ENCODE measurements around the gene BCL6.

BCL6 gene

DNA sequence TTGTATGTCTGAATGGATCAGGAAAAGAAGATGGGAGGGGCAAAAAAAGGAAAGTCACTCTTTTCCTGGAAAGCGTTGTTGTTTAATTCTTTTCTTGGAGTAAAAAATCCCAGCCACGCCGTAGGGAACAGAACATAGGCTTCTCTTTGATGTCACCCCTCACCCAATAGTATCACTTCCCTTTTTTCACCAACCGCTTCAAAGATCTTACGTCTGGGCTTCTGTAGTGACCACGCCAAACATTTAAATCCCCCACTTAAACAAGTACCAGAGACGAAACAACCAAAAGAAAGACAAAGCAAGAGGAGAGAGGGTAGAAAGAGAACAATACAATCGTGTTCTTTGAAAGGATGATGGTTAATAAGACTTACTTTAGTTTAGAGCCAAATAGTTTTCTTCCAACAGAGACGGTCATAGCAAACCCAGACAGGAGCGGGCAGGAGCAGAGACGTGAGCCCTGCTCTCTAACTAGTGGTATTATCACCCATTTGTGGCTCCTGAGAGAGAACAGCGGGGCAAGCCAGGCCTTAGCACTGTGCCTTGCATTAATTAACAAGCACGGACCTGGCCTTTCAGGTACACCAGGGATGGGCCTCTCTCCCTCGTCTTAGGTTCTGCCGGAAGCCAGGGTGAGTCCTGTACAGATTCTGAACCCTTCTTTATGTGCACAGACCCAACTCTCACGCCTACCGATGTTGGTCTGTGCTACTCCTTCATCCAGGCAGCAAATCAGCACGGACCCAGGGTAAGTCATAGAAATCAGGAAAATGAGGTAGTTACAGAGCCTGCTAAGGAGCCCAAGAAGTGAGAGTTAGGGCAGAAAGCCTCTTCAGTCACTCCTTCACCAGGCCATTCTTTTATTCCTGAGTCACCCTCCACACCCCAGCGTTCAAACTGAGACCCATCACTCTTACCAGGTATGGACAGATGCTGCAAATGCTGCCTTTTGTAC lies 28.2 kb upstream of the BCL6 start:
- TF ChIP-seq, protein P1, sequence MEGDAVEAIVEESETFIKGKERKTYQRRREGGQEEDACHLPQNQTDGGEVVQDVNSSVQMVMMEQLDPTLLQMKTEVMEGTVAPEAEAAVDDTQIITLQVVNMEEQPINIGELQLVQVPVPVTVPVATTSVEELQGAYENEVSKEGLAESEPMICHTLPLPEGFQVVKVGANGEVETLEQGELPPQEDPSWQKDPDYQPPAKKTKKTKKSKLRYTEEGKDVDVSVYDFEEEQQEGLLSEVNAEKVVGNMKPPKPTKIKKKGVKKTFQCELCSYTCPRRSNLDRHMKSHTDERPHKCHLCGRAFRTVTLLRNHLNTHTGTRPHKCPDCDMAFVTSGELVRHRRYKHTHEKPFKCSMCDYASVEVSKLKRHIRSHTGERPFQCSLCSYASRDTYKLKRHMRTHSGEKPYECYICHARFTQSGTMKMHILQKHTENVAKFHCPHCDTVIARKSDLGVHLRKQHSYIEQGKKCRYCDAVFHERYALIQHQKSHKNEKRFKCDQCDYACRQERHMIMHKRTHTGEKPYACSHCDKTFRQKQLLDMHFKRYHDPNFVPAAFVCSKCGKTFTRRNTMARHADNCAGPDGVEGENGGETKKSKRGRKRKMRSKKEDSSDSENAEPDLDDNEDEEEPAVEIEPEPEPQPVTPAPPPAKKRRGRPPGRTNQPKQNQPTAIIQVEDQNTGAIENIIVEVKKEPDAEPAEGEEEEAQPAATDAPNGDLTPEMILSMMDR (IDR thresholded peaks at IDR 0.05; ENCODE audit: borderline replicate concordance, insufficient read depth, low read depth, low read length), result no peak
- no peak overlapping the region for H3K4me3 ChIP-seq (ENCODE audit: low read depth, low read length)

DNA sequence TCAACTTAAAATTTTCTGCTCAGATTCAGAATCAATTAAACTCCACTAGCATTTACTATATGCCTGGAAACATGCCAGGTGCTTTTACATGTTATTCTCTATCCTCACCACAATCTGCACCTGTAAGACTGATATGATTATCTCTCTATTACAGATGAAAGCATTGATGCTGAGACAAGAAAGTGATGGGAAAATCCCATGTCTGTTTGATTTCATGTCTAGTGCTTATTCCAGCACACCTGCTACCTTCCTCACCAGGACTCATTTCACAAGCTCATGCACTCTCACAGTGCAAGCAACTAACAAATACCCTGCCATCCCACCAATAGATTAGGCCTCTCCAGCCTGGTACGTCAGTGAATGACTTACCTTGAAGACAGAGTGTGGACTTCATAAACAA lies 25.0 kb upstream of the BCL6 start:
- no peak overlapping the region for H3K4me3 ChIP-seq (ENCODE audit: low read depth, low read length)
- TF ChIP-seq, protein P1 (IDR thresholded peaks at IDR 0.05; ENCODE audit: borderline replicate concordance, insufficient read depth, low read depth, low read length), result no peak

DNA sequence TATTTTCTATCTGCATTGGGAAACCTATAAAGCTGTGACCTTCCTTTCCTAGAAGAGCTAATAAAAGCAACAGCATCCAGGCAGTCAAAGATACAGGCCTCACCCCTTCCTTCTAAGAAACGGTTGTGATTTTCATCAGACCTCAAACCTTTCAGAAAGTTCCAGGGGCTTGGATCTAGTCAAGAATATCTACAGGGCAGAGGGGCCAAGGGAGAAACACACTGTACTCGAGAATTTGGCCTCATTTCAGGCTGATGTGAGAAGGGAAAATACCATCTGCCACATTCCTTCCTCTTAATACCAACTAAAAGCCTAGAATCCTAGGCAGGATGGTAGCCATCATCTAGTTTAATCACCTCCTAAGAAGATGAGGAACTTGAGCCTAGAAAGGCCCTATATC lies 24.5 kb upstream of the BCL6 start:
- TF ChIP-seq, protein P1 (IDR thresholded peaks at IDR 0.05; ENCODE audit: borderline replicate concordance, insufficient read depth, low read depth, low read length), result no peak
- H3K4me3 ChIP-seq (ENCODE audit: low read depth, low read length), result no peak overlapping the region

DNA sequence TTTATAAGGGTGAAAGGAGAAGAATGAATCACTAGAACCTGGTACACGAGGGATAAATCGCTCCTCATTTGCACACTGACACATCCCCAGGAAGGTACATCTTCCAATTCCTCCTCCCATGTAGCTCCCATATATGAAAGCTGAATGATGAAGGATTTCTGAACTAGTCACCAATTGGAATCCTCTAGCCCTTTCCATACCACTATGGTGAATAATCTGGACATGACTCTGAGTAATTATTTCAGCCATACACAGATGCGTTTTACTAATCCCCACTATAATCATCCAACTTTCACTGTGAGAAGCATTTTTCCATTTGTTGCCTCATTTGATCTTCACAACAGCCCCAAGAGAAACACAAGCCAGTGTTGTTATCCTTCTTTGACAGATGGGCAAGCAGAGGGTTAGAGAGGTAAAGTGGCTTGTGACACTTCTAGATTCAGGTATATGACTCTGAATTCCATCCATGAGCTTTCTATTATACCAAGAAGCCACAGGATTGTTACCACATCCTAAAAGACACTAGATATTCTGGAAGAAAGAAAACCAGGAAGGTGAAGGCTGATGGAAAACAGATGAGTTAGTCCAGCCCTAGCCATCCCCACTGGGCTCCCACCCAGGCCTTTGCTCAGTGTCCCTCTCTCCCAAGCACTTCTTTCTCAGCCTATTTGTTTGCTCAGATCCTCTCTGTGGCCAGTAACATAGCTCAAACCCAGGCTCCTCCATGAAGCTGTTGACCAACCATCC lies 22.2 kb upstream of the BCL6 start:
- TF ChIP-seq, protein P1 (IDR thresholded peaks at IDR 0.05; ENCODE audit: borderline replicate concordance, insufficient read depth, low read depth, low read length), result no peak
- H3K4me3 ChIP-seq (ENCODE audit: low read depth, low read length), result no peak overlapping the region

GRCh38 chr3:187765342-187765741 lies 20.1 kb upstream of the BCL6 start:
- TF ChIP-seq, protein P1 (IDR thresholded peaks at IDR 0.05; ENCODE audit: borderline replicate concordance, insufficient read depth, low read depth, low read length), result no peak
- H3K4me3 ChIP-seq (ENCODE audit: low read depth, low read length), result no peak overlapping the region

- TF ChIP-seq, protein P1 (IDR thresholded peaks at IDR 0.05; ENCODE audit: borderline replicate concordance, insufficient read depth, low read depth, low read length), result no peak
- no peak overlapping the region for H3K4me3 ChIP-seq (ENCODE audit: low read depth, low read length)
Measured at GRCh38 chr3:187763850-187764648, 18.8 kb upstream of the BCL6 start.
